ENCODE data around the gene PEMT.

The PEMT gene

GRCh38 chr17:17518014-17518413 is 73.5 kb downstream of the PEMT start:
- in situ Hi-C loops (cut with MboI; ENCODE audit: low pct_unique_long_range_greater_than_20kb, low sequenced_read_pairs, unreplicated experiment): no loop called here
- no peak for TF ChIP-seq CTCF (IDR thresholded peaks at IDR 0.05; ENCODE audit: extremely low read depth, insufficient read depth, missing control alignments)
- DNase-seq (ENCODE audit: low spot score): no peak

GRCh38 chr17:17516941-17517720 is 74.4 kb downstream of the PEMT start:
- no peak for DNase-seq (ENCODE audit: low spot score)
- no peak for TF ChIP-seq CTCF (IDR thresholded peaks at IDR 0.05; ENCODE audit: extremely low read depth, insufficient read depth, missing control alignments)
- in situ Hi-C loops (cut with MboI; ENCODE audit: low pct_unique_long_range_greater_than_20kb, low sequenced_read_pairs, unreplicated experiment): no loop called here

- no peak for TF ChIP-seq CTCF (IDR thresholded peaks at IDR 0.05; ENCODE audit: extremely low read depth, insufficient read depth, missing control alignments)
- no peak for DNase-seq (ENCODE audit: low spot score)
- in situ Hi-C loops (cut with MboI; ENCODE audit: low pct_unique_long_range_greater_than_20kb, low sequenced_read_pairs, unreplicated experiment): no loop called here
These were observed 75.3 kb downstream of the PEMT start for GRCh38 chr17:17515934-17516930.

- no peak for DNase-seq (ENCODE audit: low spot score)
- no peak for TF ChIP-seq CTCF (IDR thresholded peaks at IDR 0.05; ENCODE audit: extremely low read depth, insufficient read depth, missing control alignments)
- in situ Hi-C loops (cut with MboI; ENCODE audit: low pct_unique_long_range_greater_than_20kb, low sequenced_read_pairs, unreplicated experiment): no loop called here
These were observed 76.2 kb downstream of the PEMT start for GRCh38 chr17:17514993-17515933.

GRCh38 chr17:17514361-17514992 is 77.0 kb downstream of the PEMT start:
- in situ Hi-C loops (cut with MboI; ENCODE audit: low pct_unique_long_range_greater_than_20kb, low sequenced_read_pairs, unreplicated experiment): no loop called here
- TF ChIP-seq CTCF (IDR thresholded peaks at IDR 0.05; ENCODE audit: extremely low read depth, insufficient read depth, missing control alignments): no peak
- DNase-seq (ENCODE audit: low spot score): no peak
